ENCODE measurements around the gene UCN3.

- no peak for TF ChIP-seq GATA2 (IDR thresholded peaks at IDR 0.05; ENCODE audit: low read depth, low read length)
- TF ChIP-seq GATA3 (IDR thresholded peaks at IDR 0.05; ENCODE audit: low read depth, low read length), result no peak
Observed at GRCh38 chr10:5361966-5362365, 2.8 kb upstream of the UCN3 start.
